GM21528 (cell line): Measurements from ENCODE around the gene ASTN2.

Source experiments
- ATAC-seq: cut with Tn5 transposase; IDR thresholded peaks from one replicate; pipeline ENCODE4 v1.9.1; 2021; ENCODE audit warnings: mild to moderate bottlenecking, moderate library complexity; ENCODE audit not compliant: unreplicated experiment, low FRiP score

The ASTN2 gene

GRCh38 chr9:116488373-116488772 is 926.5 kb downstream of the ASTN2 start:
- no peak for ATAC-seq

- no peak for ATAC-seq
These were observed 930.3 kb downstream of the ASTN2 start for GRCh38 chr9:116484492-116485061.

- ATAC-seq: no peak
These were observed 931.0 kb downstream of the ASTN2 start for GRCh38 chr9:116483622-116484491.

GRCh38 chr9:116482740-116483139 is 932.1 kb downstream of the ASTN2 start:
- no peak for ATAC-seq

GRCh38 chr9:116480700-116481099 is 934.2 kb downstream of the ASTN2 start:
- no peak for ATAC-seq

GRCh38 chr9:116479967-116480366 is 934.9 kb downstream of the ASTN2 start:
- ATAC-seq: no peak

GRCh38 chr9:116479056-116479544 is 935.8 kb downstream of the ASTN2 start:
- no peak for ATAC-seq

GRCh38 chr9:116477584-116478141 is 937.2 kb downstream of the ASTN2 start:
- no peak for ATAC-seq

- no peak for ATAC-seq
These were observed 937.9 kb downstream of the ASTN2 start for GRCh38 chr9:116476935-116477381.

GRCh38 chr9:116476002-116476401 is 938.9 kb downstream of the ASTN2 start:
- no peak for ATAC-seq

- no peak for ATAC-seq
These were observed 939.7 kb downstream of the ASTN2 start for GRCh38 chr9:116475201-116475600.

GRCh38 chr9:116471944-116472506 is 942.8 kb downstream of the ASTN2 start:
- ATAC-seq: no peak

- ATAC-seq: no peak
These were observed 943.6 kb downstream of the ASTN2 start for GRCh38 chr9:116471093-116471906.

- no peak for ATAC-seq
These were observed 945.9 kb downstream of the ASTN2 start for GRCh38 chr9:116468793-116469527.

- ATAC-seq: no peak
These were observed 946.5 kb downstream of the ASTN2 start for GRCh38 chr9:116468369-116468768.

GRCh38 chr9:116467740-116468351 is 947.0 kb downstream of the ASTN2 start:
- ATAC-seq: no peak

- ATAC-seq: no peak
These were observed 948.3 kb downstream of the ASTN2 start for GRCh38 chr9:116466271-116467235.
